HG02763 (cell line): Measurements from ENCODE around the gene PDE4D.

ENCODE experiments used
- ATAC-seq: cut with Tn5 transposase; IDR thresholded peaks from one replicate; pipeline ENCODE4 v1.9.1; 2021; ENCODE audit warnings: mild to moderate bottlenecking, moderate library complexity; ENCODE audit not compliant: unreplicated experiment

The PDE4D gene

GRCh38 chr5:58933891-58934628 is 959.5 kb downstream of the PDE4D start:
- no peak for ATAC-seq

- ATAC-seq = no peak
These were observed 961.4 kb downstream of the PDE4D start for GRCh38 chr5:58932057-58932612.

GRCh38 chr5:58930520-58930919 is 963.0 kb downstream of the PDE4D start:
- ATAC-seq = no peak

GRCh38 chr5:58929726-58930125 is 963.8 kb downstream of the PDE4D start:
- ATAC-seq = no peak

GRCh38 chr5:58927938-58928337 is 965.6 kb downstream of the PDE4D start:
- ATAC-seq = no peak

GRCh38 chr5:58927181-58927580 is 966.3 kb downstream of the PDE4D start:
- ATAC-seq = no peak

- ATAC-seq = no peak
These were observed 967.0 kb downstream of the PDE4D start for GRCh38 chr5:58926541-58926935.

GRCh38 chr5:58925627-58926540 is 967.6 kb downstream of the PDE4D start:
- no peak for ATAC-seq

GRCh38 chr5:58924306-58924705 is 969.2 kb downstream of the PDE4D start:
- no peak for ATAC-seq

GRCh38 chr5:58923355-58923754 is 970.2 kb downstream of the PDE4D start:
- ATAC-seq = no peak

- no peak for ATAC-seq
These were observed 970.9 kb downstream of the PDE4D start for GRCh38 chr5:58922461-58923171.

- no peak for ATAC-seq
These were observed 972.4 kb downstream of the PDE4D start for GRCh38 chr5:58921159-58921558.

- ATAC-seq = no peak
These were observed 973.7 kb downstream of the PDE4D start for GRCh38 chr5:58919833-58920232.
